ENCODE data around the gene ADGRF3.
"Not testable (repeated sequence)": the region's sequence is repeated elsewhere in the genome, so short reads cannot be mapped to it uniquely, and the experiment has no call there.

Gene ADGRF3

GRCh38 chr2:26351375-26352090 lies 4.9 kb upstream of the ADGRF3 start:
- DNase-seq, result no peak

GRCh38 chr2:26349690-26350089 lies 3.1 kb upstream of the ADGRF3 start:
- DNase-seq, result no peak

- no peak for DNase-seq
These were observed 787 bp upstream of the ADGRF3 start for GRCh38 chr2:26347286-26347865.

GRCh38 chr2:26345545-26346453 lies 790 bp downstream of the ADGRF3 start, which contains the start of gene SELENOI:
Gene SELENOI (plus strand): TSS chr2:26346143. CDS start chr2:26346233, 90 bp downstream.
- peak; percentile 100 for DNase-seq

GRCh38 chr2:26345283-26345544 lies 1.4 kb downstream of the ADGRF3 start:
- no peak for DNase-seq

- no peak for DNase-seq
These were observed 1.9 kb downstream of the ADGRF3 start for GRCh38 chr2:26344581-26345282.

- no peak for DNase-seq
These were observed 5.8 kb downstream of the ADGRF3 start for GRCh38 chr2:26340831-26341230.

- DNase-seq, result no peak
These were observed 9.3 kb downstream of the ADGRF3 start for GRCh38 chr2:26337298-26337697.

GRCh38 chr2:26336719-26337118 lies 9.9 kb downstream of the ADGRF3 start:
- no peak for DNase-seq

GRCh38 chr2:26335231-26335630 lies 11.4 kb downstream of the ADGRF3 start:
- no peak for DNase-seq

- DNase-seq, result peak; percentile 24
These were observed 13.3 kb downstream of the ADGRF3 start for GRCh38 chr2:26333293-26333692.

GRCh38 chr2:26331321-26331720 lies 15.3 kb downstream of the ADGRF3 start:
- DNase-seq, result not testable (repeated sequence)

GRCh38 chr2:26330604-26331003 lies 16.0 kb downstream of the ADGRF3 start:
- no peak for DNase-seq

- peak; percentile 86 for DNase-seq
These were observed 16.5 kb downstream of the ADGRF3 start for GRCh38 chr2:26330114-26330549.

- DNase-seq, result not testable (repeated sequence)
These were observed 17.5 kb downstream of the ADGRF3 start for GRCh38 chr2:26329083-26329482.

- no peak for DNase-seq
These were observed 19.0 kb downstream of the ADGRF3 start for GRCh38 chr2:26327291-26328272.

- no peak for DNase-seq
These were observed 20.1 kb downstream of the ADGRF3 start for GRCh38 chr2:26326514-26326913.

- no peak for DNase-seq
These were observed 20.7 kb downstream of the ADGRF3 start for GRCh38 chr2:26325851-26326250.

- DNase-seq, result no peak
These were observed 21.7 kb downstream of the ADGRF3 start for GRCh38 chr2:26324903-26325302.

- not testable (repeated sequence) for DNase-seq
These were observed 22.1 kb downstream of the ADGRF3 start for GRCh38 chr2:26324479-26324878.

GRCh38 chr2:26318950-26319349 lies 27.6 kb downstream of the ADGRF3 start:
- DNase-seq, result no peak

All from eye (tissue), 1 donor.